Right atrium auricular region (tissue), 2 donors: Measurements from ENCODE around the gene TTC28. TPM values are rescaled to one million over a fixed set of nuclear protein-coding genes. Genes with fewer than 3 reads are reported as not detected.

Source experiments
- DNase-seq: peaks from one replicate; pipeline ENCODE4 v3.0.0-alpha.2; 2019; ENCODE audit warnings: low spot score
- H3K27ac ChIP-seq, 2 donors: fragments of 200-600 bp; sonication (generic); 1 replicate in 1 of 2; 2 replicates in 1 of 2; pipeline ENCODE4 v1.5.1; 2016 to 2019
- H3K27me3 ChIP-seq, 2 donors: fragments of 200-600 bp; sonication (generic); one replicate each; pipeline versions ENCODE4 v1.5.1 to v1.6.0; 2017 to 2019
- H3K36me3 ChIP-seq: fragments of 200-600 bp; sonication (generic); one replicate; pipeline ENCODE4 v1.5.1; 2016
- H3K4me1 ChIP-seq, 2 donors: fragments of 200-600 bp; sonication (generic); one replicate each; pipeline versions ENCODE4 v1.5.1 to v1.6.0; 2017 to 2019
- H3K4me3 ChIP-seq, 2 donors: fragments of 200-600 bp; sonication (generic); 1 replicate in 1 of 2; 2 replicates in 1 of 2; pipeline ENCODE4 v1.5.1; 2017 to 2019; ENCODE audit warnings: mild to moderate bottlenecking in 1 of 2, moderate library complexity in 1 of 2
- H3K9me3 ChIP-seq, 2 donors: fragments of 200-600 bp; sonication (generic); one replicate each; pipeline ENCODE4 v1.5.1; 2019
- CTCF ChIP-seq, 2 donors: fragments of 200-600 bp; sonication (generic); IDR thresholded peaks; one replicate each; pipeline ENCODE4 v1.5.1; 2019; ENCODE audit warnings: antibody characterized with exemption in 2 of 2
- total RNA-seq, 2 donors: library from RNA; depleted of rRNA; stranded (reverse); fragments of >200 nt; gene quantifications; one replicate each; pipeline ENCODE4 v1.1.0, GENCODE V29; 2016

TTC28 gene
- total RNA-seq, 2 donors from 2014 or later: 22.1 to 22.3 TPM

DNA sequence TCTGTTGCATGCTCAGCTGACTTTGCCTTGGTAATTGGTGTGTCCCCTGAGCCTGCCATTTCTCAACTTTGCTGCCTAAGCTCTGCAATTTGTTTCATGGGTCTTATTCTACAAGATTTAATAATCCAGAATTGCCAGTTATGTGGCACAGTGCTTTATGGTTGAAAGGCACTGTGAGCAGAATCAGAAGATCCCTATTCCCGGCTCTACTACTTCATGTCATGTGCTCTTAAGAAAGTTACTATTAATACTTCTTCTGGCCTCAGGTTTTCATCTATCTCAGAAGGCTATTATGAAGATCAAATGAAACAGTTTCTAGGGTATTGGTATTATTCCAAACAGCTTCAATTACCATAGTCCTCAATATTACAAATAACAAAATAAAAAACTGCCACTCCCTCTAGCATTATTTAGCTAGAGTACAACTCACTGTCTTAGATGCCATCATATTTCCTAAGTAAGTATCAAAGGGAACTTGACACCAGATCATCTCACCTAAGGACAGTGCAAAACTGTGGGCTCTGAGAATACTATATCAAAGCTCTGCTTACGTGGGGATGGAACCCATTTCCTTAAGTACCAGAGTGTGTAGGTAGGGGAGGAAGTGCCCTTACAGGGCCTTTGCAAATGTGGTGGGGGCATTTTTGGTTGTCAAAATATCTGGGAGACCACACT is 560.5 kb downstream of the TTC28 start:
- Histone ChIP-seq H3K27me3 (no peaks in the 10 kb centered on the region), H3K4me1 (peaks cover 0 to 5% of the 10 kb centered on the region in 2 donors), H3K4me3 (no peak overlapping the region), H3K27ac (no peak overlapping the region), H3K9me3 (no peaks in the 10 kb centered on the region), H3K36me3 (no peaks in the 10 kb centered on the region)
- no peak for TF ChIP-seq CTCF (IDR thresholded peaks at IDR 0.05)
- no peak for DNase-seq

DNA sequence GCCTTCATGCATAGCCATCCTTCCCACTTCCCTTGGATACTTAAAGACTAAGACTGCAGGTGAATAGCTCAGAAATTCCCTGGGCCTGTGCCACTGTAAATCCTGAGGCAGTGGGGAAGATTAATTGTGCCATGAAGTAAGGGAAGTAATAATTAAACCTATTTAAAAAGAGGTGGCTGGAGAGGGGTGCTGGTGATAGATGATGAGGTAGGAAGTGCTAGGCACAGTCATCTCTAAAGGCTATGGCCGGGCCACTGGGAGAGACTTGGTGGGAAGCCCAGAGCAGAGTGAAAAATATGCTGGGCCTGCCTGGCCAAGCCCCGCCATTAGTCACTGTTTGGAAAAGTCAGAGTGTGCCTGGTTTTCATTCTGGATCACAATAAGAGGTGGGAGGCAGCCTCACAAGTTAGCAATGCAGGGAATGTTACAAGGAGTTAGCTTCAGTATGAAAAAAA is 563.4 kb downstream of the TTC28 start:
- H3K4me1 ChIP-seq: peaks cover 0 to 21% of the 10 kb centered on the region in 2 donors
- no peaks in the 10 kb centered on the region for H3K36me3 ChIP-seq
- TF ChIP-seq CTCF (IDR thresholded peaks at IDR 0.05): no peak
- no peaks in the 10 kb centered on the region for H3K9me3 ChIP-seq
- peak; percentile 79 for DNase-seq
- H3K27ac ChIP-seq: peak overlapping the region in 1 of 2 donors; percentile 41
- no peak overlapping the region for H3K4me3 ChIP-seq
- H3K27me3 ChIP-seq: no peaks in the 10 kb centered on the region

DNA sequence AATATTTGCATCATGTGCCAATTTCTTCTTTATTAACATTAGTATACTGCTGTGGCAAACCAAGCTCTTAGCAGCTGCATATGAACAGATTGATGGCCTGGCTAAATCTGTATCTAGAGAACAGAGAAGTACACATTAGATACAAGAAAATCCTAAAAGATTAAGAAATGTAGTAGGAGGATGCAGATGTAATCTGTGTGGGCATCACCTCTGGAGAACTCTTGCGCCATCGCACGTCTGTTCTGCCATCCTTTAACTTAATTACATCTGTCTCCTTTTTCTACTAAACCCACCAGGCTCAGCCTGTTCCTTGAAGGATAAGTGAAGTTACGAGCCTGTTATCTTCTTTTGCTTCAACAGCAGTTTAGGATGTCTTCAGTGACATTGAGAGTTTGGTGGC is 564.2 kb downstream of the TTC28 start:
- Histone ChIP-seq H3K27me3 (no peaks in the 10 kb centered on the region), H3K27ac (no peak overlapping the region), H3K36me3 (no peaks in the 10 kb centered on the region), H3K4me1 (peaks cover 0 to 21% of the 10 kb centered on the region in 2 donors), H3K4me3 (no peak overlapping the region), H3K9me3 (no peaks in the 10 kb centered on the region)
- no peak for DNase-seq
- TF ChIP-seq CTCF (IDR thresholded peaks at IDR 0.05): no peak

- Histone ChIP-seq H3K27ac (peak overlapping the region; percentile 29 to 43), H3K36me3 (no peaks in the 10 kb centered on the region), H3K4me3 (peak overlapping the region in 1 of 2 donors; percentile 5), H3K9me3 (no peaks in the 10 kb centered on the region), H3K4me1 (peaks cover 0 to 21% of the 10 kb centered on the region in 2 donors), H3K27me3 (no peaks in the 10 kb centered on the region)
- peak; percentile 65 for DNase-seq
- peak; percentile 25 to 54 for TF ChIP-seq CTCF (IDR thresholded peaks at IDR 0.05)
These were observed 567.0 kb downstream of the TTC28 start for GRCh38 chr22:28112548-28113043.

DNA sequence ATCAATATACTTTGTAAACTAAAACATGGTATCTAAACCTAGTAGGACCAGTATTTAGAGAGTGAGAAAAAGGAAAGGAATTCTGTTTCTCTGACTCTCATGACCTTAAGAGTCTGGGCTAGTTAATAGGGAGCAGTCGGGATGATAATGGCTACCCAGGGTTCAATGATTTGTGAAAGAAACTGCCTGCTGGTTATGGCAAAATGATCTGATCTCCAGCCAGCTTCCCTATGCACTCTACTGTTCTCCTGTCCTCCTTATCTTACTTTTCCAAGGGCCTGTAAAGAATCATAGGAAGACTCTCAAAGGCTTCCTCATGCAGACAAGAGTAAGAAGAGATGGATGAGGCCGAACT is 567.5 kb downstream of the TTC28 start:
- H3K9me3 ChIP-seq: no peaks in the 10 kb centered on the region
- TF ChIP-seq CTCF (IDR thresholded peaks at IDR 0.05): no peak
- DNase-seq: no peak
- H3K36me3 ChIP-seq: no peaks in the 10 kb centered on the region
- peaks cover 0 to 21% of the 10 kb centered on the region in 2 donors for H3K4me1 ChIP-seq
- H3K27me3 ChIP-seq: no peaks in the 10 kb centered on the region
- H3K27ac ChIP-seq: peak overlapping the region; percentile 29 to 43
- no peak overlapping the region for H3K4me3 ChIP-seq
